DND-41 (cell line): ENCODE measurements around the gene FAU.

Source experiments
- EZH2 ChIP-seq: IDR thresholded peaks from 3 replicates; pipeline ENCODE4 v1.6.1; 2012; ENCODE audit warnings: borderline replicate concordance, low read depth, mild to moderate bottlenecking, moderate library complexity, low read length, inconsistent platforms; ENCODE audit not compliant: severe bottlenecking
- TF ChIP-seq, protein P1 (sequence below): IDR thresholded peaks from 2 replicates; pipeline ENCODE4 v1.5.1; 2012; ENCODE audit warnings: borderline replicate concordance, low read length, moderate library complexity, mild to moderate bottlenecking; ENCODE audit not compliant: poor library complexity, severe bottlenecking; ENCODE audit errors: extremely low read depth

DNA sequence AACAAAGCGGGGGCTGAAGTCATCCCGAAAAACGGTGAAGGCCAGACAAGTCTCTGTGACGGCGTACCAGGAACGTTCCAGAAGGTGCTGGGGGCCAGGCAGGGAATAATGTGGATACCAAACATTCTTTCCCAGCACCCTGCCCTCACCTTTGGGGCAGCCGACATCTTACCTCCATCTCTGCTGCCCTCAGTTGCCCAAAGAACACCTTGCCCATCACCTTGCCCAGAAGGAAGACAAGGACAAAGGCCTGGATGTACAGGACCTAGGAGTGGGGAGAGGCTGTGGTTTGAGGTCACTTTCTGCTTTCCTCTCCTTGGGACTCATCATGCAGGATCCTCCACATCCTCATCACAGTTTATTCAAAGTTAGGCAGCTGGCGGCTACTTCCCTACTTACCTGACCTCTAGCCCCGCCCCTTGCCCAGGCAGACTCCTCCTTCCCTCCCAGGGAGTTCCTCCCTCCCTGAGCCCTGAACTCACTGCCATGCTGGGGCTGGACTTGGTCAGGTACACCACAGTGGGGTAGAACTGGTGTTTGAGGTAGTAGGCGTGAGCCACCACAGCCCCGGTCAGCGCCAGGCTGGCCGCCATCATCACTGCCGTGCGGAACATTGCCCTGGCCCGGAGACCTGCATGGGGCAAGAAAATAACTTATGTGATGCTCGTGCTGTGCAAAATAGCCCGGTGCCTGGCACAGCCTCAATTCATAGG lies 11.2 kb upstream of the FAU start:
- TF ChIP-seq, protein P1, sequence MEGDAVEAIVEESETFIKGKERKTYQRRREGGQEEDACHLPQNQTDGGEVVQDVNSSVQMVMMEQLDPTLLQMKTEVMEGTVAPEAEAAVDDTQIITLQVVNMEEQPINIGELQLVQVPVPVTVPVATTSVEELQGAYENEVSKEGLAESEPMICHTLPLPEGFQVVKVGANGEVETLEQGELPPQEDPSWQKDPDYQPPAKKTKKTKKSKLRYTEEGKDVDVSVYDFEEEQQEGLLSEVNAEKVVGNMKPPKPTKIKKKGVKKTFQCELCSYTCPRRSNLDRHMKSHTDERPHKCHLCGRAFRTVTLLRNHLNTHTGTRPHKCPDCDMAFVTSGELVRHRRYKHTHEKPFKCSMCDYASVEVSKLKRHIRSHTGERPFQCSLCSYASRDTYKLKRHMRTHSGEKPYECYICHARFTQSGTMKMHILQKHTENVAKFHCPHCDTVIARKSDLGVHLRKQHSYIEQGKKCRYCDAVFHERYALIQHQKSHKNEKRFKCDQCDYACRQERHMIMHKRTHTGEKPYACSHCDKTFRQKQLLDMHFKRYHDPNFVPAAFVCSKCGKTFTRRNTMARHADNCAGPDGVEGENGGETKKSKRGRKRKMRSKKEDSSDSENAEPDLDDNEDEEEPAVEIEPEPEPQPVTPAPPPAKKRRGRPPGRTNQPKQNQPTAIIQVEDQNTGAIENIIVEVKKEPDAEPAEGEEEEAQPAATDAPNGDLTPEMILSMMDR: no peak
- no peak for TF ChIP-seq EZH2
